Measurements from ENCODE around the gene RAPSN.

The RAPSN gene

GRCh38 chr11:47396049-47396320, 53.0 kb downstream of the RAPSN start:
- H3K4me1 ChIP-seq (ENCODE audit: control insufficient read depth, insufficient read depth, low read length), result peaks cover 7% of the 10 kb centered on the region
- H3K27me3 ChIP-seq (ENCODE audit: control insufficient read depth, insufficient read depth, low read length), result no peaks in the 10 kb centered on the region
- no peak overlapping the region for H3K4me3 ChIP-seq (ENCODE audit: low read length)
- no peaks in the 10 kb centered on the region for H3K9me3 ChIP-seq (ENCODE audit: control insufficient read depth, low read length)
- no peak overlapping the region for H3K9ac ChIP-seq (ENCODE audit: low read length)
- no peaks in the 10 kb centered on the region for H3K36me3 ChIP-seq (ENCODE audit: control insufficient read depth, insufficient read depth, low read length)

- Histone ChIP-seq H3K4me1 (ENCODE audit: control insufficient read depth, insufficient read depth, low read length) (peaks cover 2% of the 10 kb centered on the region), H3K9me3 (ENCODE audit: control insufficient read depth, low read length) (no peaks in the 10 kb centered on the region), H3K4me3 (ENCODE audit: low read length) (no peak overlapping the region), H3K36me3 (ENCODE audit: control insufficient read depth, insufficient read depth, low read length) (no peaks in the 10 kb centered on the region), H3K9ac (ENCODE audit: low read length) (peak overlapping the region; percentile 41), H3K27me3 (ENCODE audit: control insufficient read depth, insufficient read depth, low read length) (no peaks in the 10 kb centered on the region)
These were observed 53.5 kb downstream of the RAPSN start for GRCh38 chr11:47395223-47396048.

- Histone ChIP-seq H3K36me3 (ENCODE audit: control insufficient read depth, insufficient read depth, low read length) (no peaks in the 10 kb centered on the region), H3K4me1 (ENCODE audit: control insufficient read depth, insufficient read depth, low read length) (no peaks in the 10 kb centered on the region), H3K9ac (ENCODE audit: low read length) (peak overlapping the region; percentile 41), H3K27me3 (ENCODE audit: control insufficient read depth, insufficient read depth, low read length) (no peaks in the 10 kb centered on the region), H3K4me3 (ENCODE audit: low read length) (no peak overlapping the region), H3K9me3 (ENCODE audit: control insufficient read depth, low read length) (no peaks in the 10 kb centered on the region)
These were observed 54.4 kb downstream of the RAPSN start for GRCh38 chr11:47394322-47395222.

GRCh38 chr11:47394050-47394321, 55.0 kb downstream of the RAPSN start:
- H3K9me3 ChIP-seq (ENCODE audit: control insufficient read depth, low read length), result no peaks in the 10 kb centered on the region
- H3K9ac ChIP-seq (ENCODE audit: low read length), result peak overlapping the region; percentile 8
- no peak overlapping the region for H3K4me3 ChIP-seq (ENCODE audit: low read length)
- no peaks in the 10 kb centered on the region for H3K36me3 ChIP-seq (ENCODE audit: control insufficient read depth, insufficient read depth, low read length)
- H3K27me3 ChIP-seq (ENCODE audit: control insufficient read depth, insufficient read depth, low read length), result no peaks in the 10 kb centered on the region
- H3K4me1 ChIP-seq (ENCODE audit: control insufficient read depth, insufficient read depth, low read length), result peaks cover 2% of the 10 kb centered on the region

GRCh38 chr11:47393163-47394049, 55.5 kb downstream of the RAPSN start:
- H3K9me3 ChIP-seq (ENCODE audit: control insufficient read depth, low read length), result no peaks in the 10 kb centered on the region
- H3K27me3 ChIP-seq (ENCODE audit: control insufficient read depth, insufficient read depth, low read length), result no peaks in the 10 kb centered on the region
- no peaks in the 10 kb centered on the region for H3K36me3 ChIP-seq (ENCODE audit: control insufficient read depth, insufficient read depth, low read length)
- peaks cover 6% of the 10 kb centered on the region for H3K4me1 ChIP-seq (ENCODE audit: control insufficient read depth, insufficient read depth, low read length)
- H3K4me3 ChIP-seq (ENCODE audit: low read length), result no peak overlapping the region
- no peak overlapping the region for H3K9ac ChIP-seq (ENCODE audit: low read length)

- no peaks in the 10 kb centered on the region for H3K27me3 ChIP-seq (ENCODE audit: control insufficient read depth, insufficient read depth, low read length)
- H3K36me3 ChIP-seq (ENCODE audit: control insufficient read depth, insufficient read depth, low read length), result no peaks in the 10 kb centered on the region
- H3K4me1 ChIP-seq (ENCODE audit: control insufficient read depth, insufficient read depth, low read length), result peaks cover 6% of the 10 kb centered on the region
- H3K9ac ChIP-seq (ENCODE audit: low read length), result no peak overlapping the region
- H3K9me3 ChIP-seq (ENCODE audit: control insufficient read depth, low read length), result no peaks in the 10 kb centered on the region
- H3K4me3 ChIP-seq (ENCODE audit: low read length), result no peak overlapping the region
These were observed 56.3 kb downstream of the RAPSN start for GRCh38 chr11:47392546-47393162.

- Histone ChIP-seq H3K36me3 (ENCODE audit: control insufficient read depth, insufficient read depth, low read length) (no peaks in the 10 kb centered on the region), H3K9ac (ENCODE audit: low read length) (no peak overlapping the region), H3K27me3 (ENCODE audit: control insufficient read depth, insufficient read depth, low read length) (no peaks in the 10 kb centered on the region), H3K4me1 (ENCODE audit: control insufficient read depth, insufficient read depth, low read length) (peaks cover 6% of the 10 kb centered on the region), H3K9me3 (ENCODE audit: control insufficient read depth, low read length) (no peaks in the 10 kb centered on the region), H3K4me3 (ENCODE audit: low read length) (no peak overlapping the region)
These were observed 57.1 kb downstream of the RAPSN start for GRCh38 chr11:47391711-47392432.

GRCh38 chr11:47391077-47391583, 57.8 kb downstream of the RAPSN start:
- H3K9ac ChIP-seq (ENCODE audit: low read length), result no peak overlapping the region
- no peaks in the 10 kb centered on the region for H3K9me3 ChIP-seq (ENCODE audit: control insufficient read depth, low read length)
- no peaks in the 10 kb centered on the region for H3K27me3 ChIP-seq (ENCODE audit: control insufficient read depth, insufficient read depth, low read length)
- no peaks in the 10 kb centered on the region for H3K36me3 ChIP-seq (ENCODE audit: control insufficient read depth, insufficient read depth, low read length)
- H3K4me3 ChIP-seq (ENCODE audit: low read length), result no peak overlapping the region
- peaks cover 6% of the 10 kb centered on the region for H3K4me1 ChIP-seq (ENCODE audit: control insufficient read depth, insufficient read depth, low read length)

GRCh38 chr11:47390422-47390760, 58.5 kb downstream of the RAPSN start:
- H3K4me3 ChIP-seq (ENCODE audit: low read length), result no peak overlapping the region
- H3K36me3 ChIP-seq (ENCODE audit: control insufficient read depth, insufficient read depth, low read length), result no peaks in the 10 kb centered on the region
- peaks cover 6% of the 10 kb centered on the region for H3K4me1 ChIP-seq (ENCODE audit: control insufficient read depth, insufficient read depth, low read length)
- H3K9ac ChIP-seq (ENCODE audit: low read length), result no peak overlapping the region
- H3K9me3 ChIP-seq (ENCODE audit: control insufficient read depth, low read length), result no peaks in the 10 kb centered on the region
- H3K27me3 ChIP-seq (ENCODE audit: control insufficient read depth, insufficient read depth, low read length), result no peaks in the 10 kb centered on the region

- H3K4me1 ChIP-seq (ENCODE audit: control insufficient read depth, insufficient read depth, low read length), result peaks cover 6% of the 10 kb centered on the region
- H3K4me3 ChIP-seq (ENCODE audit: low read length), result no peak overlapping the region
- no peaks in the 10 kb centered on the region for H3K27me3 ChIP-seq (ENCODE audit: control insufficient read depth, insufficient read depth, low read length)
- H3K36me3 ChIP-seq (ENCODE audit: control insufficient read depth, insufficient read depth, low read length), result no peaks in the 10 kb centered on the region
- H3K9me3 ChIP-seq (ENCODE audit: control insufficient read depth, low read length), result no peaks in the 10 kb centered on the region
- H3K9ac ChIP-seq (ENCODE audit: low read length), result no peak overlapping the region
These were observed 59.1 kb downstream of the RAPSN start for GRCh38 chr11:47389577-47390421.

Data from mucosa of stomach (tissue), 1 donor.